Thymus (tissue), 11 donors: ENCODE data around the gene ROMO1. TPM values are rescaled to one million over a fixed set of nuclear protein-coding genes. Genes with fewer than 3 reads are reported as not detected.

Experiments used
- DNase-seq, 9 donors: peaks; one replicate each; pipeline ENCODE4 v3.0.0-alpha.2; 2013; ENCODE audit warnings: low spot score in 9 of 9, low read depth in 6 of 9, missing footprints in 1 of 9
- H3K27ac ChIP-seq, 2 donors: one replicate each; pipeline ENCODE4 v1.5.1; 2013; ENCODE audit warnings: control low read depth in 1 of 2, low read depth in 1 of 2, low read length in 1 of 2, mild to moderate bottlenecking in 1 of 2, moderate library complexity in 1 of 2
- H3K27me3 ChIP-seq, 2 donors: one replicate each; pipeline ENCODE4 v1.5.1; 2013; ENCODE audit warnings: low read length in 1 of 2; ENCODE audit not compliant: control insufficient read depth in 2 of 2, insufficient read depth in 1 of 2
- H3K36me3 ChIP-seq, 2 donors: one replicate each; pipeline ENCODE4 v1.5.1; 2013; ENCODE audit warnings: low read length in 1 of 2, mild to moderate bottlenecking in 1 of 2, moderate library complexity in 1 of 2; ENCODE audit not compliant: control insufficient read depth in 2 of 2, insufficient read depth in 2 of 2
- H3K4me1 ChIP-seq, 2 donors: one replicate each; pipeline ENCODE4 v1.5.1; 2013; ENCODE audit warnings: low read length in 2 of 2; ENCODE audit not compliant: control insufficient read depth in 2 of 2, insufficient read depth in 2 of 2
- H3K4me3 ChIP-seq, 2 donors: one replicate each; pipeline ENCODE4 v1.5.1; 2013; ENCODE audit warnings: low read length in 2 of 2, control low read depth in 1 of 2, mild to moderate bottlenecking in 1 of 2
- H3K9me3 ChIP-seq, 2 donors: one replicate each; pipeline ENCODE4 v1.5.1; 2013; ENCODE audit warnings: low read length in 1 of 2, mild to moderate bottlenecking in 1 of 2; ENCODE audit not compliant: control insufficient read depth in 2 of 2, insufficient read depth in 1 of 2
- WGBS: extraction: QIAGEN DNeasy Blood & Tissue Kit; methylation state at CpG from one replicate; pipeline ENCODE4 v1.1.7; 2013; 5-methylcytosine and 5-hydroxymethylcytosine counted together
- polyA plus RNA-seq: library from polyadenylated mRNA; stranded (reverse); fragments of 200-250 nt; gene quantifications from one replicate; pipeline ENCODE4 v1.2.3, GENCODE V29; 2013
- total RNA-seq: library from RNA; stranded (reverse); fragments of 120-200 nt; gene quantifications from one replicate; pipeline ENCODE4 v1.2.4, GENCODE V29; 2013
- donor health status: healthy.

Gene ROMO1
- total and polyA plus RNA-seq, 2 donors, result 213 to 296 TPM

DNA sequence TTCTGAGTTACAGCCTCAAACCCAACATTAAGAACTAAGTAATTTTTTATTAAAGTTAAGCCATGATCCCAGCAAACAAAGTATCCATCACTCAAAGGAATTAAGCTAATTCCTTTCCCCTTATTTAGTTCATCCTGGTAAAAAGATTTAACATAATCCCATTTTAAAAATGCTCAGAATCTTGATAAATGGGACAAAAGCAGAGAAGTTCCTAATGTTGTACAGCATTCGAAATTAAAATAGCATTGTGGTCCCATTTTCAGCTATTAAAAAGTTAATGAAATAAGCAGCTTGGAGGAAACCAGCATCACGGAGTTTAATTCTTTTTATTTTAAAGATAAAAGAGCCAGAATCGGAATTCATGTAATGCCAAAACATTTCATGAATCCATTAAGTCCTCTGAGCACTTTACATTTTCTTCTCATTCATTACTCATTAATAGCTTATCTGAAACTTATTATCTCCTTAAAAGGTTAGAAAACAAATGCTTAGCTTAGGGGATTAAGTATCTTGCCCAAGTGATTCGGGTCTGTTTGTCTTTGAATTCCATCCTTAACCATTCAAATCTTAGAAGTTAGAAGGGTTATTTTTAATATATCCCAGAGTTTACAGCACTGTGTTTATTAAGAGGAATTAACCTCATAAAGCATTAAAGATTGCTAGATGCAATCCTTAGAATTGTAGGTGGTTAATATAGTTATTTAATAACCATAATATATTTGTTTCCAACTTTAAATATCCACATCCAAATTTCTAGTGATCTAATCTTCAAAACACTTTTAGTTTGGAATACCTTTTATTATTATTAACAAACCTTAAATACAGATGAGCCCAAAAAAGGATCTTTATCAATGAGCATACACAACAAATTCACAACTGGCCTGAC lies 31.6 kb downstream of the ROMO1 start:
- Histone ChIP-seq H3K4me3 (no peak overlapping the region), H3K4me1 (peaks cover 0 to 2% of the 10 kb centered on the region in 2 donors)

DNA sequence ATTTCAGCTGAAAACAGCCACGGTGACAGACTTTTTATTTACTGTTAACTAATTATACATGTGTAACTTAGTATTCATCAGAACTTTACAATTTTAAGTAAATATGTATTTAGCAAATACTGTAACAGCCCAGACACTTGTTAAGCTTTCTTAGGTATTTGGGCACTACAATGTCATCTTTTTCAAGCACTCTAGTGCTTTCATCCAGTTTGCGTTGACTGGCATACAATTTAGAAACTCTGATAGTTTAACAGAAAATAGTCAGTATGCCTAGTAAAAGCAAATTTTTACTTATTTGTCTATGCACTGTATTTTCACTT lies 32.2 kb downstream of the ROMO1 start:
- H3K27me3 ChIP-seq, result no peaks in the 10 kb centered on the region
- H3K36me3 ChIP-seq, result peaks cover 43 to 97% of the 10 kb centered on the region in 2 donors
- DNase-seq, result no peak
- H3K27ac ChIP-seq, result no peak overlapping the region
- WGBS, result 92% methylated on average over 2 of the region's 2 CpGs
- no peaks in the 10 kb centered on the region for H3K9me3 ChIP-seq
- H3K4me1 ChIP-seq, result peaks cover 0 to 4% of the 10 kb centered on the region in 2 donors
- H3K4me3 ChIP-seq, result no peak overlapping the region

More for the DNA sequence above, 31.6 kb downstream of the ROMO1 start:
- Histone ChIP-seq H3K9me3 (no peaks in the 10 kb centered on the region), H3K27ac (no peak overlapping the region), H3K36me3 (peaks cover 39 to 97% of the 10 kb centered on the region in 2 donors), H3K27me3 (no peaks in the 10 kb centered on the region)
- 94% methylated on average over 4 of the region's 4 CpGs for WGBS
- no peak for DNase-seq

GRCh38 chr20:35731862-35732643 lies 32.8 kb downstream of the ROMO1 start:
- Histone ChIP-seq H3K4me1 (peaks cover 2 to 4% of the 10 kb centered on the region in 2 donors), H3K4me3 (no peak overlapping the region)

DNA sequence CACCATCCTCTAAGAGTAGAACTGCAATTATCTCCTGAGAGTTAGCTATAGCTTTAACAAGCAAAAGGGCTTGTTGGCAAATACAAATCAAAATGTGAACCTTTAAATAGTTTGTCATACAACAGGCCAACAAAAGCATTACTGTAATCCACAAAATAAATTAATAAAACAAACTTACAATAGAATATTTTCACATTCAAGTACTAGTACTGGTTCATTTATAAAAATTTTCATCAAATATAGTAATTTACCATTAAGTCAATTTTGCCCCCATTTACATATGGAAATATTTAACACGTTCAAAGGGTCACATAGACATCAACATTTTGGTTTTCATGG lies 33.4 kb downstream of the ROMO1 start:
- Histone ChIP-seq H3K9me3 (no peaks in the 10 kb centered on the region), H3K4me3 (no peak overlapping the region), H3K4me1 (peaks cover 2 to 4% of the 10 kb centered on the region in 2 donors), H3K36me3 (peaks cover 41 to 97% of the 10 kb centered on the region in 2 donors), H3K27ac (no peak overlapping the region), H3K27me3 (no peaks in the 10 kb centered on the region)
- 93% methylated on average over 1 of the region's 1 CpG for WGBS
- DNase-seq, result no peak

More at GRCh38 chr20:35731862-35732643, 32.8 kb downstream of the ROMO1 start:
- whole genome bisulfite sequencing, result 97% methylated on average over 24 of the region's 24 CpGs
- Histone ChIP-seq H3K27ac (no peak overlapping the region), H3K36me3 (peaks cover 42 to 96% of the 10 kb centered on the region in 2 donors), H3K27me3 (no peaks in the 10 kb centered on the region), H3K9me3 (no peaks in the 10 kb centered on the region)
- no peak for DNase-seq

DNA sequence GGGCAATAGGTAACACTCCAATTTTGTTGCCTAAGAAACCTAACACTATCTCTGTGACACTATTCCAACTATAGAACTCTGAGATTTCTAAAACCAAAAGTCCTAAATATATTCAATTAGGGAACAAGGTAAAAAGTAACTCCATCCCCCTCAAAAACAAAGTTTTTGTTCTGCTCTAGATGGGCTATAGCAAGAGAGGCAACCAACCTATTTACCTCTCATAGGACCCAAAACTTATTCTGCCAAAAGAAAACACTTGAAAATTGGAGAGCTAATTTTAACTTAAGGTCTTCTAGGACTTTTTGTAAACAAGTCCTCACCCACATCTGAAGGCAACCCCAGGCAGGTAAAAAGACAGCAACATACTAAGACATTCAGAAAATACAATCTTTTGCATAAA lies 35.2 kb downstream of the ROMO1 start:
- H3K9me3 ChIP-seq, result no peaks in the 10 kb centered on the region
- no peak for DNase-seq
- no peaks in the 10 kb centered on the region for H3K27me3 ChIP-seq
- peaks cover 44 to 95% of the 10 kb centered on the region in 2 donors for H3K36me3 ChIP-seq
- peaks cover 8 to 9% of the 10 kb centered on the region in 2 donors for H3K4me1 ChIP-seq
- no peak overlapping the region for H3K27ac ChIP-seq
- no peak overlapping the region for H3K4me3 ChIP-seq

GRCh38 chr20:35734777-35735649 lies 35.8 kb downstream of the ROMO1 start:
- 92% methylated on average over 4 of the region's 4 CpGs for WGBS
- Histone ChIP-seq H3K27me3 (no peaks in the 10 kb centered on the region), H3K9me3 (no peaks in the 10 kb centered on the region), H3K4me1 (peaks cover 9% of the 10 kb centered on the region in 2 donors), H3K27ac (no peak overlapping the region), H3K36me3 (peaks cover 42 to 95% of the 10 kb centered on the region in 2 donors), H3K4me3 (no peak overlapping the region)
- DNase-seq, result no peak

- no peak overlapping the region for H3K4me3 ChIP-seq
- 92% methylated on average over 7 of the region's 7 CpGs for WGBS
- H3K27me3 ChIP-seq, result no peaks in the 10 kb centered on the region
- H3K36me3 ChIP-seq, result peaks cover 46 to 94% of the 10 kb centered on the region in 2 donors
- no peak for DNase-seq
- no peak overlapping the region for H3K27ac ChIP-seq
- H3K4me1 ChIP-seq, result peaks cover 9% of the 10 kb centered on the region in 2 donors
- no peaks in the 10 kb centered on the region for H3K9me3 ChIP-seq
Observed at GRCh38 chr20:35735826-35736470, 36.7 kb downstream of the ROMO1 start.

GRCh38 chr20:35737865-35738333 lies 38.7 kb downstream of the ROMO1 start:
- no peak overlapping the region for H3K27ac ChIP-seq
- H3K36me3 ChIP-seq, result peaks cover 40 to 76% of the 10 kb centered on the region in 2 donors
- H3K4me3 ChIP-seq, result no peak overlapping the region
- peaks cover 9% of the 10 kb centered on the region in 2 donors for H3K4me1 ChIP-seq
- 95% methylated on average over 15 of the region's 15 CpGs for WGBS
- no peak for DNase-seq
- no peaks in the 10 kb centered on the region for H3K9me3 ChIP-seq
- H3K27me3 ChIP-seq, result no peaks in the 10 kb centered on the region
